Activated T-helper 1 cell treated with anti-CD3 and anti-CD28 coated beads, Interleukin-12 subunit alpha, Interleukin-12 subunit beta, Interleukin-2, Interleukin-4 antibody, amounts not matched to agents 30 ng/mL and 10 ng/mL and 1 ng/mL, durations not matched to agents 14 hours and 24 hours and 36 hours (primary cell): Measurements from ENCODE around the gene DNASE1. TPM values are rescaled to one million over a fixed set of nuclear protein-coding genes. Genes with fewer than 3 reads are reported as not detected.
"Not testable (repeated sequence)": the region's sequence is repeated elsewhere in the genome, so short reads cannot be mapped to it uniquely, and the experiment has no call there.

ENCODE experiments used
- DNase-seq: peaks from one replicate; pipeline ENCODE4 v3.0.0; 2021; ENCODE audit warnings: low spot score
- H3K27ac Mint-ChIP-seq: one replicate; pipeline ENCODE4 v1.8.0; 2021; ENCODE audit warnings: mild to moderate bottlenecking, mixed read lengths
- H3K27me3 Mint-ChIP-seq: one replicate; pipeline ENCODE4 v1.8.0; 2022; ENCODE audit warnings: mild to moderate bottlenecking, moderate library complexity, mixed read lengths; ENCODE audit not compliant: insufficient read depth
- H3K36me3 Mint-ChIP-seq: one replicate; pipeline ENCODE4 v1.8.0; 2021; ENCODE audit warnings: low read depth, mixed read lengths
- H3K4me1 Mint-ChIP-seq: one replicate; pipeline ENCODE4 v1.8.0; 2021; ENCODE audit warnings: low read depth, mixed read lengths
- H3K4me3 Mint-ChIP-seq: one replicate; pipeline ENCODE4 v1.8.0; 2021; ENCODE audit warnings: mild to moderate bottlenecking, moderate library complexity, mixed read lengths
- H3K9me3 Mint-ChIP-seq: one replicate; pipeline ENCODE4 v1.8.0; 2021; ENCODE audit warnings: mixed read lengths
- intact Hi-C: fragments of 100-400 bp; cut with micrococcal nuclease; formaldehyde crosslinking; loops from one replicate; pipeline ENCODE4 v1.15.1; 2024
- total RNA-seq: library from RNA; stranded (reverse); gene quantifications from 2 replicates; pipeline ENCODE4 v1.2.3, GENCODE V29; 2022

The DNASE1 gene
- 10.0 and 12.5 TPM in 2 replicates for total RNA-seq

- intact Hi-C loops = no loop called here
- no peaks in the 10 kb centered on the region for H3K27me3 Mint-ChIP-seq
Measured at GRCh38 chr16:3654249-3654991, at the start of gene DNASE1. DNASE1 (plus strand) TSS chr16:3654691; CDS start chr16:3655374, 683 bp downstream.

GRCh38 chr16:3606441-3606840 lies 48.0 kb upstream of the DNASE1 start:
- Mint-ChIP-seq H3K27me3 (no peaks in the 10 kb centered on the region), H3K4me1 (peaks cover 19% of the 10 kb centered on the region), H3K36me3 (peaks cover 16% of the 10 kb centered on the region), H3K4me3 (no peak overlapping the region), H3K9me3 (no peaks in the 10 kb centered on the region), H3K27ac (no peak overlapping the region)
- intact Hi-C loops = no loop called here
- no peak for DNase-seq

More at GRCh38 chr16:3654249-3654991, at the start of gene DNASE1:
- Mint-ChIP-seq H3K4me3 (no peak within 1 kb of the TSS), H3K4me1 (peaks cover 6% of the 10 kb centered on the region), H3K9me3 (no peaks in the 10 kb centered on the region), H3K36me3 (peaks cover 27% of the 10 kb centered on the region), H3K27ac (no peak within 1 kb of the TSS)
- DNase-seq = peak; percentile 28

GRCh38 chr16:3607161-3607560 lies 47.3 kb upstream of the DNASE1 start:
- Mint-ChIP-seq H3K9me3 (no peaks in the 10 kb centered on the region), H3K27me3 (no peaks in the 10 kb centered on the region), H3K4me1 (peaks cover 25% of the 10 kb centered on the region), H3K36me3 (peaks cover 15% of the 10 kb centered on the region), H3K27ac (no peak overlapping the region), H3K4me3 (no peak overlapping the region)
- no peak for DNase-seq
- intact Hi-C loops = no loop called here

GRCh38 chr16:3607634-3608033 lies 46.9 kb upstream of the DNASE1 start:
- peaks cover 16% of the 10 kb centered on the region for H3K36me3 Mint-ChIP-seq
- no peak overlapping the region for H3K27ac Mint-ChIP-seq
- DNase-seq = no peak
- H3K4me1 Mint-ChIP-seq = peaks cover 30% of the 10 kb centered on the region
- no peaks in the 10 kb centered on the region for H3K27me3 Mint-ChIP-seq
- no peaks in the 10 kb centered on the region for H3K9me3 Mint-ChIP-seq
- H3K4me3 Mint-ChIP-seq = no peak overlapping the region
- intact Hi-C loops = no loop called here

GRCh38 chr16:3608069-3608468 lies 46.4 kb upstream of the DNASE1 start:
- Mint-ChIP-seq H3K36me3 (peaks cover 19% of the 10 kb centered on the region), H3K4me1 (peaks cover 34% of the 10 kb centered on the region), H3K27me3 (no peaks in the 10 kb centered on the region), H3K4me3 (no peak overlapping the region), H3K27ac (no peak overlapping the region), H3K9me3 (no peaks in the 10 kb centered on the region)
- intact Hi-C loops = no loop called here
- no peak for DNase-seq

GRCh38 chr16:3608976-3609375 lies 45.5 kb upstream of the DNASE1 start:
- H3K9me3 Mint-ChIP-seq, H3K27me3 Mint-ChIP-seq, H3K4me3 Mint-ChIP-seq, H3K27ac Mint-ChIP-seq, intact Hi-C loops, DNase-seq: not testable (repeated sequence)
- H3K36me3 Mint-ChIP-seq = peaks cover 17% of the 10 kb centered on the region
- peaks cover 40% of the 10 kb centered on the region for H3K4me1 Mint-ChIP-seq

- H3K27me3 Mint-ChIP-seq = no peaks in the 10 kb centered on the region
- intact Hi-C loops = loop anchor here (2.0 to 10.0 kb wide), 5 partner anchors 83 to 662 kb away; partner anchors contain the start of genes TFAP4 and TRAP1
- no peak for DNase-seq
- peaks cover 47% of the 10 kb centered on the region for H3K4me1 Mint-ChIP-seq
- H3K4me3 Mint-ChIP-seq = peak overlapping the region; percentile 98
- no peaks in the 10 kb centered on the region for H3K9me3 Mint-ChIP-seq
- H3K36me3 Mint-ChIP-seq = peaks cover 25% of the 10 kb centered on the region
- peak overlapping the region; percentile 81 for H3K27ac Mint-ChIP-seq
Measured at GRCh38 chr16:3609895-3610697, 44.4 kb upstream of the DNASE1 start.

- intact Hi-C loops = loop anchor here (1.0 to 10.0 kb wide), 9 partner anchors 31 to 662 kb away; partner anchors contain the start of genes ADCY9, CREBBP, TFAP4 and TRAP1
- peaks cover 52% of the 10 kb centered on the region for H3K4me1 Mint-ChIP-seq
- no peaks in the 10 kb centered on the region for H3K9me3 Mint-ChIP-seq
- peak overlapping the region; percentile 81 for H3K27ac Mint-ChIP-seq
- H3K27me3 Mint-ChIP-seq = no peaks in the 10 kb centered on the region
- peak overlapping the region; percentile 98 for H3K4me3 Mint-ChIP-seq
- peaks cover 25% of the 10 kb centered on the region for H3K36me3 Mint-ChIP-seq
- no peak for DNase-seq
Measured at GRCh38 chr16:3610698-3611145, 43.8 kb upstream of the DNASE1 start.

GRCh38 chr16:3611146-3611975 lies 43.1 kb upstream of the DNASE1 start, which contains the start of gene SLX4:
SLX4 (minus strand) TSS chr16:3611606; CDS start chr16:3608964, 2,642 bp downstream.
- H3K36me3 Mint-ChIP-seq = peaks cover 25% of the 10 kb centered on the region
- intact Hi-C loops = loop anchor here (1.0 to 10.0 kb wide), 9 partner anchors 32 to 661 kb away; partner anchors contain the start of genes ADCY9, CREBBP, TFAP4 and TRAP1

GRCh38 chr16:3612510-3613466 lies 41.7 kb upstream of the DNASE1 start:
- Mint-ChIP-seq H3K9me3 (peaks cover 3% of the 10 kb centered on the region), H3K27me3 (no peaks in the 10 kb centered on the region), H3K36me3 (peaks cover 30% of the 10 kb centered on the region), H3K4me1 (peaks cover 52% of the 10 kb centered on the region), H3K4me3 (peak overlapping the region; percentile 98), H3K27ac (peak overlapping the region; percentile 40)
- no peak for DNase-seq
- intact Hi-C loops = loop anchor here (5.0 to 10.0 kb wide), 2 partner anchors 348 to 660 kb away; partner anchors contain the start of gene TFAP4

More at GRCh38 chr16:3611146-3611975, 43.1 kb upstream of the DNASE1 start, which contains the start of gene SLX4:
- peak; percentile 93 for DNase-seq
- Mint-ChIP-seq H3K9me3 (no peaks in the 10 kb centered on the region), H3K27ac (peak within 1 kb of the TSS; percentile 97), H3K4me3 (peak within 1 kb of the TSS; percentile 98), H3K27me3 (no peaks in the 10 kb centered on the region), H3K4me1 (peaks cover 52% of the 10 kb centered on the region)

GRCh38 chr16:3618769-3619141 lies 35.7 kb upstream of the DNASE1 start:
- H3K4me1 Mint-ChIP-seq = peaks cover 12% of the 10 kb centered on the region
- no peaks in the 10 kb centered on the region for H3K27me3 Mint-ChIP-seq
- peaks cover 17% of the 10 kb centered on the region for H3K36me3 Mint-ChIP-seq
- H3K4me3 Mint-ChIP-seq = no peak overlapping the region
- intact Hi-C loops = loop anchor here (10.0 kb wide), 1 partner anchor 354 kb away; no protein-coding TSS in a partner anchor
- no peak overlapping the region for H3K27ac Mint-ChIP-seq
- peaks cover 3% of the 10 kb centered on the region for H3K9me3 Mint-ChIP-seq
- DNase-seq = no peak
